Sigmoid colon (tissue), 4 donors: ENCODE measurements around the gene SYNE4.

Experiments used
- CTCF ChIP-seq, 4 experiments: fragments of 450-650 bp in 3 of 4; fragments of 200-600 bp in 1 of 4; IDR thresholded peaks; one replicate each; pipeline ENCODE4 v1.5.1; 2016 to 2019; ENCODE audit warnings: antibody characterized with exemption in 4 of 4, mild to moderate bottlenecking in 3 of 4, moderate library complexity in 2 of 4
- POLR2A ChIP-seq, 2 donors: fragments of 450-650 bp; IDR thresholded peaks; one replicate each; pipeline ENCODE4 v1.6.1; 2016; ENCODE audit warnings: antibody characterized with exemption in 2 of 2, mild to moderate bottlenecking in 2 of 2, moderate library complexity in 2 of 2
- POLR2AphosphoS5 ChIP-seq, 4 donors: sonication (generic); formaldehyde crosslinking; IDR thresholded peaks; one replicate each; pipeline ENCODE4 v1.6.1; 2017; ENCODE audit warnings: antibody characterized with exemption in 4 of 4

GRCh38 chr19:35988824-35989223 lies 19.8 kb downstream of the SYNE4 start:
- TF ChIP-seq CTCF (IDR thresholded peaks at IDR 0.05) (no peak), POLR2A (IDR thresholded peaks at IDR 0.05) (no peak), POLR2AphosphoS5 (IDR thresholded peaks at IDR 0.05) (no peak)
